Sigmoid colon (tissue), 7 donors: ENCODE measurements around the gene RIPOR3. TPM values are rescaled to one million over a fixed set of nuclear protein-coding genes. Genes with fewer than 3 reads are reported as not detected.
A peak's percentile ranks its signal among the peaks of the same experiment; 100 is the strongest.

Experiments
- DNase-seq: peaks from one replicate; pipeline ENCODE4 v3.0.0-alpha.2; 2019
- H3K27ac ChIP-seq, 4 donors: fragments of 200-600 bp; sonication (generic); one replicate each; pipeline ENCODE4 v1.5.1; 2016 to 2019; ENCODE audit warnings: mild to moderate bottlenecking in 1 of 4
- H3K27me3 ChIP-seq, 3 donors: fragments of 200-600 bp; sonication (generic); one replicate each; pipeline ENCODE4 v1.5.1; 2019; ENCODE audit warnings: mild to moderate bottlenecking in 1 of 3
- H3K36me3 ChIP-seq, 4 donors: fragments of 200-600 bp; sonication (generic); one replicate each; pipeline ENCODE4 v1.5.1; 2016 to 2019
- H3K4me1 ChIP-seq, 4 donors: fragments of 200-600 bp; sonication (generic); one replicate each; pipeline ENCODE4 v1.5.1; 2017 to 2019
- H3K4me3 ChIP-seq, 4 donors: fragments of 200-600 bp; sonication (generic); one replicate each; pipeline ENCODE4 v1.5.1; 2017 to 2019; ENCODE audit warnings: mild to moderate bottlenecking in 2 of 4, moderate library complexity in 1 of 4
- H3K9me3 ChIP-seq, 4 donors: fragments of 200-600 bp in 3 of 4; sonication (generic) in 3 of 4; one replicate each; pipeline versions ENCODE4 v1.5.1 to v1.6.1; 2013 to 2019
- EP300 ChIP-seq, 4 donors: sonication (generic); formaldehyde crosslinking; IDR thresholded peaks; one replicate each; pipeline ENCODE4 v1.6.1; 2017; ENCODE audit warnings: antibody characterized with exemption in 4 of 4
- POLR2A ChIP-seq, 2 donors: fragments of 450-650 bp; IDR thresholded peaks; one replicate each; pipeline ENCODE4 v1.6.1; 2016; ENCODE audit warnings: antibody characterized with exemption in 2 of 2, mild to moderate bottlenecking in 2 of 2, moderate library complexity in 2 of 2
- POLR2AphosphoS5 ChIP-seq, 4 donors: sonication (generic); formaldehyde crosslinking; IDR thresholded peaks; one replicate each; pipeline ENCODE4 v1.6.1; 2017; ENCODE audit warnings: antibody characterized with exemption in 4 of 4
- WGBS, 2 donors: extraction: QIAGEN DNeasy Blood & Tissue Kit; methylation state at CpG; one replicate each; pipeline ENCODE4 v1.1.7; 2013; 5-methylcytosine and 5-hydroxymethylcytosine counted together
- intact Hi-C: fragments of 100-400 bp; cut with DNase I; formaldehyde crosslinking; loops from one replicate; pipeline ENCODE4 v1.15.1; 2023
- polyA plus RNA-seq, 3 donors: library from polyadenylated mRNA; stranded (reverse); fragments of 200-250 nt; gene quantifications; one replicate each; pipeline ENCODE4 v1.2.3, GENCODE V29; 2013
- total RNA-seq, 4 donors: library from RNA; depleted of rRNA; stranded (reverse); fragments of >200 nt; gene quantifications; one replicate each; pipeline ENCODE4 v1.1.0, GENCODE V29; 2016
- TF ChIP-seq, protein P1 (sequence below), 4 experiments: fragments of 450-650 bp in 3 of 4; fragments of 200-600 bp in 1 of 4; IDR thresholded peaks; one replicate each; pipeline ENCODE4 v1.5.1; 2016 to 2019; ENCODE audit warnings: antibody characterized with exemption in 4 of 4, mild to moderate bottlenecking in 3 of 4, moderate library complexity in 2 of 4
- donor health status: healthy with polysubstance abuse.
- donor health status: Bipolar disorder and iron deficiency.
- donor health status: healthy.

Gene RIPOR3
- total and polyA plus RNA-seq, 7 donors: 0.92 to 28.0 (median 9.4) TPM

DNA sequence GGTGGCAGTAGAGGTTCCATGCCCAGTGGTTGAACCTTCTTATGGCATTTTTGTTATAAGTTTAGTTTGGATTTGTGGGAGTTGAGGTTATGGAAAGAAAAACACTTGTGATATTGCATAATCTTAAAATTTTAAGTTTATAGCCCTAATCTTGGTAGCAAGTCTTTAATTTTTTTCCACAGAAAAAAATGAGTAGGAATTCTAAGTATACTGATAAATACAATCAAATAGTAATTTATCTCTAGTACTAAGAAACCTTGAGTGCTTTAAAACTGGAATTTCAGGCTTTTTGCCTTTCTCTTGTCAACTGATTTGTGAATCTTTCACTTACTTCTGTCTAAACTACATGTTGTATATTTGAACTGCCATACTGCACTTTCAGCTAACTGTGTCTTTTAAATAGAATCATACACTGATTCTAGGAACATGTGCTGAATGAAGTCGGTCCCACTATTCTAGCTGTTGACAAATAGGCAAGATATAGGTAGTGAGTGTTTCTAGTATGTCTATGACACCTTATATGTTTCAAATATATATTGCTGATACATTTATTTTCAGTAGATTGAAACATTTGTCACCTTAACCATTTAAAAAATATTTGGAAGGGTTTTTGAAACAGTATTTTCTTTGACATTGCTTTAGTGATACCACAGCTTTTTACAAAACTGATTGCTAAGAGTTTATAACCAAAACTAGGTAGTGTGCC is 42.5 kb upstream of the RIPOR3 start:
- no peak for DNase-seq
- Histone ChIP-seq H3K4me3 (no peak overlapping the region), H3K27ac (no peak overlapping the region), H3K9me3 (no peaks in the 10 kb centered on the region), H3K27me3 (no peaks in the 10 kb centered on the region), H3K4me1 (peaks cover 0 to 19% (median 14%) of the 10 kb centered on the region in 4 donors), H3K36me3 (no peaks in the 10 kb centered on the region)
- intact Hi-C loops: no loop called here
- TF ChIP-seq POLR2AphosphoS5 (IDR thresholded peaks at IDR 0.05) (no peak), EP300 (IDR thresholded peaks at IDR 0.05) (no peak), POLR2A (IDR thresholded peaks at IDR 0.05) (no peak)
- TF ChIP-seq, protein P1, sequence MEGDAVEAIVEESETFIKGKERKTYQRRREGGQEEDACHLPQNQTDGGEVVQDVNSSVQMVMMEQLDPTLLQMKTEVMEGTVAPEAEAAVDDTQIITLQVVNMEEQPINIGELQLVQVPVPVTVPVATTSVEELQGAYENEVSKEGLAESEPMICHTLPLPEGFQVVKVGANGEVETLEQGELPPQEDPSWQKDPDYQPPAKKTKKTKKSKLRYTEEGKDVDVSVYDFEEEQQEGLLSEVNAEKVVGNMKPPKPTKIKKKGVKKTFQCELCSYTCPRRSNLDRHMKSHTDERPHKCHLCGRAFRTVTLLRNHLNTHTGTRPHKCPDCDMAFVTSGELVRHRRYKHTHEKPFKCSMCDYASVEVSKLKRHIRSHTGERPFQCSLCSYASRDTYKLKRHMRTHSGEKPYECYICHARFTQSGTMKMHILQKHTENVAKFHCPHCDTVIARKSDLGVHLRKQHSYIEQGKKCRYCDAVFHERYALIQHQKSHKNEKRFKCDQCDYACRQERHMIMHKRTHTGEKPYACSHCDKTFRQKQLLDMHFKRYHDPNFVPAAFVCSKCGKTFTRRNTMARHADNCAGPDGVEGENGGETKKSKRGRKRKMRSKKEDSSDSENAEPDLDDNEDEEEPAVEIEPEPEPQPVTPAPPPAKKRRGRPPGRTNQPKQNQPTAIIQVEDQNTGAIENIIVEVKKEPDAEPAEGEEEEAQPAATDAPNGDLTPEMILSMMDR (IDR thresholded peaks at IDR 0.05): no peak
- 52 to 79% methylated on average over 1 of the region's 1 CpG for WGBS, 2 donors

DNA sequence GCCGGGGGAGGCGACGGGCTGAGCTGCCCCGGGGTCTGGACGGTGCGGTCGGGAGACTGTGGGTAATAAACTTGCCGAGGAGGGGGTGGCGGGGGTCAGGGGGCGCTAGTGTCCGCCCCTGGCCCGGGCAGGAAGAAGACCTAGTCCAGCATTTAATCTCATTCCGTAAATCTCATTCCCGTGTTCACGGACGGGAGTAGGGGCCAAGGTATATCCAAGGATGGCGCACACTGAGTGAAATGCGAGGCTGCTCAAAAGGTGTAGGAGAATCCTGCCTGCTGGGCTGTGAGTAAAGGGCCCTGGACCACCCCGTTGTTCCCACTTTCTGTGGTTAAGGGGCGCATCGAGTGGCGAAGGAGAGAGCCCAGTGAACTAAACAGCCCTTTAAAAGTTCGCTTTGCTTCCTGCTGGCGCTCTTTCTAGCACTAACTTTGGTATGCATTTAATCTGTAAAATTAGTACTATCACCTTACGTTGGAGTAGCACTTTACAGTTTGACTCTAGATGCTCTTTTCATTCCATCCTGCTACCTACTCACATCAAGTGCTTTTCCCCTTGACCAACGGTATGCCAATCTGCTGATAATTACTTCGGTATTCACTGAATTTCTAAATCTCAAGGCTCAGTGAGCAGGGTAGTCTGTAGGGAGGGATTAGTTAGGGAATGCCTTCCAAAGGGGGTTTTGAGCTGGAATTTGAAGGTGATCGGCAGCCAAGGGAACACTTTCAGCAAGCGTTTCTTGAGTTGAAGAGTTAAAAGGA is 40.8 kb upstream of the RIPOR3 start:
- H3K27me3 ChIP-seq: no peaks in the 10 kb centered on the region
- DNase-seq: no peak
- 4 to 9% methylated on average over 29 of the region's 29 CpGs for WGBS, 2 donors
- intact Hi-C loops: loop anchor here (2.0 kb wide), 1 partner anchor 13 kb away; no protein-coding TSS in a partner anchor
- H3K27ac ChIP-seq: peak overlapping the region; percentile 75 to 80 (median 78)
- no peak for TF ChIP-seq POLR2A (IDR thresholded peaks at IDR 0.05)
- peaks cover 0 to 19% (median 14%) of the 10 kb centered on the region in 4 donors for H3K4me1 ChIP-seq
- no peaks in the 10 kb centered on the region for H3K9me3 ChIP-seq
- peak overlapping the region; percentile 69 to 95 (median 88) for H3K4me3 ChIP-seq
- no peaks in the 10 kb centered on the region for H3K36me3 ChIP-seq

- H3K36me3 ChIP-seq: no peaks in the 10 kb centered on the region
- H3K27ac ChIP-seq: peak within 1 kb of the TSS; percentile 75 to 80 (median 78)
- H3K27me3 ChIP-seq: no peaks in the 10 kb centered on the region
- peak within 1 kb of the TSS; percentile 69 to 95 (median 88) for H3K4me3 ChIP-seq
- 0 to 1% methylated on average over 114 of the region's 114 CpGs for WGBS, 2 donors
- peaks cover 0 to 19% (median 14%) of the 10 kb centered on the region in 4 donors for H3K4me1 ChIP-seq
- TF ChIP-seq EP300 (IDR thresholded peaks at IDR 0.05) (peak in 1 of 4 donors; percentile 17), POLR2A (IDR thresholded peaks at IDR 0.05) (no peak), POLR2AphosphoS5 (IDR thresholded peaks at IDR 0.05) (peak in 2 of 4 donors; percentile 30 to 58)
- intact Hi-C loops: loop anchor here (2.0 kb wide), 1 partner anchor 14 kb away; no protein-coding TSS in a partner anchor
- no peaks in the 10 kb centered on the region for H3K9me3 ChIP-seq
- DNase-seq: peak; percentile 98
Measured at GRCh38 chr20:50731055-50731929, 40.0 kb upstream of the RIPOR3 start, which contains the start of gene PARD6B. Gene PARD6B (plus strand): TSS chr20:50731580. CDS start chr20:50731787, 207 bp downstream.

DNA sequence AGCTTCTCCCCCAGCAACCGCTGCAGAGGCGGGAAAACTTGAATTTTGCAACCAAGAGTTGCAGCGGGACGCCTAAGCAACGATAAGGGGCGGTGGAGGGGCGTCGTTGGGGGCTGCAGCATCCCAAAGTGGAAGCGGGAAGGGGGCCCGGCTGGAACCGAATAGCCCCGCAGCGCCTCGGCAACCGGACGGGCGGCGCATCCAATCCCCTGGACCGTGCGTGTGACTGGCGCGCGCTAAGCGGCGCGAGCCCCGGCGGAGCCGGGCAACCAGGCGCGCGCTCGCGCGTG is 39.4 kb upstream of the RIPOR3 start:
- no peak for DNase-seq
- Histone ChIP-seq H3K4me1 (peaks cover 0 to 20% (median 15%) of the 10 kb centered on the region in 4 donors), H3K27ac (peak overlapping the region; percentile 75 to 80 (median 78)), H3K27me3 (no peaks in the 10 kb centered on the region), H3K4me3 (peak overlapping the region; percentile 69 to 95 (median 88)), H3K9me3 (no peaks in the 10 kb centered on the region), H3K36me3 (no peaks in the 10 kb centered on the region)
- no peak for TF ChIP-seq EP300 (IDR thresholded peaks at IDR 0.05)
- peak in 1 of 4 donors; percentile 18 for TF ChIP-seq POLR2AphosphoS5 (IDR thresholded peaks at IDR 0.05)
- TF ChIP-seq, protein P1 (IDR thresholded peaks at IDR 0.05): no peak
- no peak for TF ChIP-seq POLR2A (IDR thresholded peaks at IDR 0.05)
- 1% methylated on average over 35 of the region's 35 CpGs for WGBS, 2 donors
- intact Hi-C loops: loop anchor here (2.0 kb wide), 1 partner anchor 14 kb away; no protein-coding TSS in a partner anchor
